Prostate gland (tissue), 2 donors: Measurements from ENCODE around the gene KRTAP2-2.
"Not testable (repeated sequence)": the region's sequence is repeated elsewhere in the genome, so short reads cannot be mapped to it uniquely, and the experiment has no call there.

Source experiments
- POLR2A ChIP-seq: fragments of 450-650 bp; IDR thresholded peaks from one replicate; pipeline ENCODE4 v1.6.1; 2016; ENCODE audit warnings: antibody characterized with exemption, mild to moderate bottlenecking
- POLR2AphosphoS5 ChIP-seq: sonication (generic); formaldehyde crosslinking; IDR thresholded peaks from one replicate; pipeline ENCODE4 v1.6.1; 2017; ENCODE audit warnings: antibody characterized with exemption
- TF ChIP-seq, protein P1 (sequence below), 4 experiments: fragments of 200-600 bp in 2 of 4; fragments of 450-650 bp in 2 of 4; sonication (generic) in 2 of 4; IDR thresholded peaks; 1 replicate in 3 of 4; 2 replicates in 1 of 4; pipeline ENCODE4 v1.5.1; 2016 to 2019; ENCODE audit warnings: antibody characterized with exemption in 4 of 4, mild to moderate bottlenecking in 2 of 4, moderate library complexity in 2 of 4

DNA sequence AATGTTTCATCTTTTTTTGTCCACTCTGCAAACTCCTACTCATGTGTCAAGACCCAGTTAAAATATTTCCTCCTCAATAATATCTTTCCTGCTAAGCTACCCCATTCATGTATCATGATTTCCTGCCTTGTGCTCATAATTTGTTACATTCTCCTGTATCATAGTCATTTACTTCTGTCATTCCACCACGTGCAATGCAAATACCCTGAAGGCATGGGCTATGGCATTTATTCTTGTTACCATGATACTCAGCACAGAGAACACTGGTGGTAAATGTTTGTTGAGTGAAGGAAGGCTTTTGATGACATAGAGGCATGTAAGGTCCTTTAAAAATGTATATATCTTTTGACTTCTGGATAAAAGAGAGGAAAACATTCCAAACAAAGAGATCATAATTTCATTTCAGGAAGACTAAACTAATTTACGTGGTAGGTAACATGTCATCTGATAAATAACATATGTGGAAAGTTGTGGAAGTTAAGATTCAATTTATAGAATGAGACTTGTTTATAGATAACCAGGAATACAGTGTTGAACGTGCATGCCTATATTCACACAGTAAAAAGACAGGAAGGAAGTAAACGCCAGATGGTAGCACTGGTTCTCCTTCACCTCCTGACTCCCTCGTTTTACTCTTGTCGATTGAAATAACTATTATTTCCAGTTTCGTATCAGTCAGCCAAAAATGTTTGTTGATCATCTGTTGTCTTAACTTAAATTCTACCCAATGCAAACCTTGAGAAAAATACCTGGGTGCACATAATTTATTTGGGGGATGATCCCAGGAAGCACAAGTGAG is 44.9 kb upstream of the KRTAP2-2 start:
- TF ChIP-seq, protein P1, sequence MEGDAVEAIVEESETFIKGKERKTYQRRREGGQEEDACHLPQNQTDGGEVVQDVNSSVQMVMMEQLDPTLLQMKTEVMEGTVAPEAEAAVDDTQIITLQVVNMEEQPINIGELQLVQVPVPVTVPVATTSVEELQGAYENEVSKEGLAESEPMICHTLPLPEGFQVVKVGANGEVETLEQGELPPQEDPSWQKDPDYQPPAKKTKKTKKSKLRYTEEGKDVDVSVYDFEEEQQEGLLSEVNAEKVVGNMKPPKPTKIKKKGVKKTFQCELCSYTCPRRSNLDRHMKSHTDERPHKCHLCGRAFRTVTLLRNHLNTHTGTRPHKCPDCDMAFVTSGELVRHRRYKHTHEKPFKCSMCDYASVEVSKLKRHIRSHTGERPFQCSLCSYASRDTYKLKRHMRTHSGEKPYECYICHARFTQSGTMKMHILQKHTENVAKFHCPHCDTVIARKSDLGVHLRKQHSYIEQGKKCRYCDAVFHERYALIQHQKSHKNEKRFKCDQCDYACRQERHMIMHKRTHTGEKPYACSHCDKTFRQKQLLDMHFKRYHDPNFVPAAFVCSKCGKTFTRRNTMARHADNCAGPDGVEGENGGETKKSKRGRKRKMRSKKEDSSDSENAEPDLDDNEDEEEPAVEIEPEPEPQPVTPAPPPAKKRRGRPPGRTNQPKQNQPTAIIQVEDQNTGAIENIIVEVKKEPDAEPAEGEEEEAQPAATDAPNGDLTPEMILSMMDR (IDR thresholded peaks at IDR 0.05) = not testable (repeated sequence)
- not testable (repeated sequence) for TF ChIP-seq POLR2A, POLR2AphosphoS5
